Panc1 (cell line): ENCODE data around the gene CLEC4M. TPM values are rescaled to one million over a fixed set of nuclear protein-coding genes. Genes with fewer than 3 reads are reported as not detected.

Source experiments
- ATAC-seq: fragments of 200-7000 bp; cut with Tn5 transposase; 2 replicates; pipeline ENCODE4 v1.9.1; 2020; ENCODE audit warnings: mild to moderate bottlenecking, moderate library complexity
- BruUV-seq: library from RNA; stranded (reverse); fragments of 400-500 nt; replicated peaks from 2 replicates; lab custom pipeline; 2021; lab: Mats Ljungman, UMichigan
- CTCF ChIA-PET: fragments of 300-600 bp; sonication (Branson Sonifier 250); formaldehyde crosslinking; loops from one replicate; lab custom pipeline; 2022; ENCODE audit warnings: antibody characterized with exemption; lab: Charles Lee
- POLR2A ChIA-PET: fragments of 300-600 bp; sonication (Branson Sonifier 250); formaldehyde crosslinking; loops from one replicate; lab custom pipeline; 2022; ENCODE audit warnings: antibody characterized with exemption; lab: Charles Lee
- DNase-seq: peaks from one replicate; pipeline ENCODE4 v3.0.0-alpha.2; 2010; ENCODE audit warnings: low read depth, low spot score
- H3K27ac ChIP-seq: 2 replicates; pipeline ENCODE4 v1.5.1; 2011; ENCODE audit warnings: mild to moderate bottlenecking, low read length, inconsistent platforms
- H3K27me3 ChIP-seq: fragments of 200-500 bp; sonication (Bioruptor generic); 2 replicates; pipeline ENCODE4 v1.6.0; 2014; ENCODE audit warnings: low read length, inconsistent platforms; ENCODE audit not compliant: control insufficient read depth, insufficient read depth
- H3K36me3 ChIP-seq: fragments of 200-500 bp; sonication (Bioruptor generic); 2 replicates; pipeline ENCODE4 v1.5.1; 2014; ENCODE audit warnings: inconsistent platforms, mild to moderate bottlenecking, low read length, moderate library complexity; ENCODE audit not compliant: control insufficient read depth, insufficient read depth
- H3K4me1 ChIP-seq: 2 replicates; pipeline ENCODE4 v1.5.1; 2011; ENCODE audit warnings: inconsistent platforms, mild to moderate bottlenecking, low read length, moderate library complexity; ENCODE audit not compliant: control insufficient read depth, insufficient read depth
- H3K4me3 ChIP-seq, 2 experiments: 2 replicates each; pipeline ENCODE4 v1.5.1; 2011 to 2012; ENCODE audit warnings: low read depth in 2 of 2, low read length in 2 of 2, mild to moderate bottlenecking in 2 of 2, inconsistent platforms in 1 of 2, moderate library complexity in 1 of 2
- H3K9me3 ChIP-seq: fragments of 200-500 bp; sonication (Bioruptor generic); 2 replicates; pipeline ENCODE4 v1.5.1; 2014; ENCODE audit warnings: low read depth, mild to moderate bottlenecking, inconsistent platforms, low read length, moderate library complexity; ENCODE audit not compliant: control insufficient read depth, insufficient read depth
- POLR2AphosphoS5 ChIP-seq: IDR thresholded peaks from 2 replicates; pipeline ENCODE4 v1.6.1; 2012; ENCODE audit warnings: mild to moderate bottlenecking, low read depth, low read length, moderate library complexity
- SIN3A ChIP-seq: IDR thresholded peaks from 2 replicates; pipeline ENCODE4 v1.6.1; 2012; ENCODE audit warnings: low read depth, mild to moderate bottlenecking, low read length, moderate library complexity, borderline replicate concordance; ENCODE audit not compliant: insufficient read depth
- TCF7L2 ChIP-seq: IDR thresholded peaks from 2 replicates; pipeline ENCODE4 v1.6.1; 2011; ENCODE audit warnings: mild to moderate bottlenecking, low read depth, low read length, inconsistent platforms
- in situ Hi-C: cut with HindIII; loops from 2 replicates; pipeline ENCODE4 v1.10.0; 2016; ENCODE audit warnings: low sequenced_read_pairs, low pct_unique_long_range_greater_than_20kb
- intact Hi-C: fragments of 100-400 bp; cut with micrococcal nuclease; formaldehyde crosslinking; loops from one replicate; pipeline ENCODE4 v1.10.0; 2022; ENCODE audit not compliant: unreplicated experiment
- total RNA-seq: library from RNA; stranded (reverse); gene quantifications from one replicate; pipeline ENCODE4 v1.2.1, GENCODE V29; 2021; ENCODE audit not compliant: unreplicated experiment
- TF ChIP-seq, protein P1 (sequence below), 2 experiments: IDR thresholded peaks; 2 replicates each; pipeline ENCODE4 v1.6.1; 2011 to 2012; ENCODE audit warnings: low read depth in 2 of 2, control low read depth in 1 of 2, low read length in 1 of 2, mild to moderate bottlenecking in 1 of 2, moderate library complexity in 1 of 2; ENCODE audit not compliant: insufficient read depth in 1 of 2
- TF ChIP-seq, protein P2 (sequence below): fragments of 450-650 bp; IDR thresholded peaks from 2 replicates; pipeline ENCODE4 v1.5.1; 2017; ENCODE audit warnings: mild to moderate bottlenecking

CLEC4M gene
- total RNA-seq, 1 experiment from 2014 or later, result not detected

DNA sequence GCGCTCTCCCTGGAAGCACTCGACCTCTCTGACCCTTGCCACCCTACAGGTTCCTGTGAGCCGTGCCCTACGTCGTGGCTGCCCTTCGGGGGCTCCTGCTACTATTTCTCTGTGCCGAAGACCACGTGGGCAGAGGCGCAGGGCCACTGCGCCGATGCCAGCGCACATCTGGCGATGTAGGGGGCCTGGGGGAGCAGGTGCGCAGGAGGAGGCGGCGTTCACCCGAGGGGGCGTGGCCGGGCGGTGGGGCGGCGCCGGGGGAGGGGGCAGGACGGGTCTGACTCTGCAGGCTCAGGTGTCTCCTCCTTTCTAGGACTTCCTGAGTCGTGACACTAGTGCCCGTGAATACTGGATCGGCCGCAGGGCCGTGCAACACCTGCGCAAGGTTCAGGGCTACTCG is 26.4 kb downstream of the CLEC4M start:
- no TSS peak for BruUV-seq
- Histone ChIP-seq H3K4me1 (no peaks in the 10 kb centered on the region), H3K4me3 (no peak overlapping the region), H3K9me3 (no peaks in the 10 kb centered on the region), H3K27me3 (no peaks in the 10 kb centered on the region), H3K27ac (no peak overlapping the region), H3K36me3 (no peaks in the 10 kb centered on the region)
- CTCF ChIA-PET, result interaction anchor here (0.6 kb wide), 1 partner anchor 695 kb away, joined by 3 read pairs; no protein-coding TSS in a partner anchor
- TF ChIP-seq, protein P1, sequence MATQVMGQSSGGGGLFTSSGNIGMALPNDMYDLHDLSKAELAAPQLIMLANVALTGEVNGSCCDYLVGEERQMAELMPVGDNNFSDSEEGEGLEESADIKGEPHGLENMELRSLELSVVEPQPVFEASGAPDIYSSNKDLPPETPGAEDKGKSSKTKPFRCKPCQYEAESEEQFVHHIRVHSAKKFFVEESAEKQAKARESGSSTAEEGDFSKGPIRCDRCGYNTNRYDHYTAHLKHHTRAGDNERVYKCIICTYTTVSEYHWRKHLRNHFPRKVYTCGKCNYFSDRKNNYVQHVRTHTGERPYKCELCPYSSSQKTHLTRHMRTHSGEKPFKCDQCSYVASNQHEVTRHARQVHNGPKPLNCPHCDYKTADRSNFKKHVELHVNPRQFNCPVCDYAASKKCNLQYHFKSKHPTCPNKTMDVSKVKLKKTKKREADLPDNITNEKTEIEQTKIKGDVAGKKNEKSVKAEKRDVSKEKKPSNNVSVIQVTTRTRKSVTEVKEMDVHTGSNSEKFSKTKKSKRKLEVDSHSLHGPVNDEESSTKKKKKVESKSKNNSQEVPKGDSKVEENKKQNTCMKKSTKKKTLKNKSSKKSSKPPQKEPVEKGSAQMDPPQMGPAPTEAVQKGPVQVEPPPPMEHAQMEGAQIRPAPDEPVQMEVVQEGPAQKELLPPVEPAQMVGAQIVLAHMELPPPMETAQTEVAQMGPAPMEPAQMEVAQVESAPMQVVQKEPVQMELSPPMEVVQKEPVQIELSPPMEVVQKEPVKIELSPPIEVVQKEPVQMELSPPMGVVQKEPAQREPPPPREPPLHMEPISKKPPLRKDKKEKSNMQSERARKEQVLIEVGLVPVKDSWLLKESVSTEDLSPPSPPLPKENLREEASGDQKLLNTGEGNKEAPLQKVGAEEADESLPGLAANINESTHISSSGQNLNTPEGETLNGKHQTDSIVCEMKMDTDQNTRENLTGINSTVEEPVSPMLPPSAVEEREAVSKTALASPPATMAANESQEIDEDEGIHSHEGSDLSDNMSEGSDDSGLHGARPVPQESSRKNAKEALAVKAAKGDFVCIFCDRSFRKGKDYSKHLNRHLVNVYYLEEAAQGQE (IDR thresholded peaks at IDR 0.05; ENCODE audit: insufficient read depth in 1 of 2, low read depth in 2 of 2, low read length in 1 of 2), result no peak
- no peak for TF ChIP-seq SIN3A
- intact Hi-C loops (no loop called here), in situ Hi-C loops (no loop called here)
- POLR2A ChIA-PET, result no interaction called here
- DNase-seq (no peak), ATAC-seq (no peak)

DNA sequence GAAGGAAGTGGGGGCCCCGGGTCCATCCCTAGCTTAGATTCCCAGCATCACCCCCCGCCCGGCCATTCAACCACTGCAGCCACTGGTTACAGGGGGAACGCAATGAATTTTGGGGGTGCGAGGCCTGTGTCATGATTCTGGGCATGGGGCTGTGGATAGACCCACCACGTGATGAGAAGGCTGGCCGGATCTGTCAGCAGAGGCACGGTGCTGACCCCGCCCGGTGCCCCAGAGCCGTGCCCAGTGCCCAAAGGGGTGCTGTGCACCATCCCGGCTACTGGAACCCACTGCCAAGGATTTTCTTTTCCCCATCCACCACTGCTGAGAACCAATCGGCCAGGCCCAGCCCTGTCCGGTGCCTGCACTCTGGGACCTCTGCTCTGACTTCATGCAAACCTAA is 27.4 kb downstream of the CLEC4M start:
- no peaks in the 10 kb centered on the region for H3K4me1 ChIP-seq
- DNase-seq (no peak), ATAC-seq (no peak)
- no TSS peak for BruUV-seq
- no peaks in the 10 kb centered on the region for H3K27me3 ChIP-seq
- POLR2A ChIA-PET, result no interaction called here
- no peaks in the 10 kb centered on the region for H3K9me3 ChIP-seq
- CTCF ChIA-PET, result no interaction called here
- TF ChIP-seq, protein P1 (IDR thresholded peaks at IDR 0.05; ENCODE audit: insufficient read depth in 1 of 2, low read depth in 2 of 2, low read length in 1 of 2), result no peak
- TF ChIP-seq POLR2AphosphoS5 (no peak), SIN3A (no peak), TCF7L2 (no peak)
- TF ChIP-seq, protein P2, sequence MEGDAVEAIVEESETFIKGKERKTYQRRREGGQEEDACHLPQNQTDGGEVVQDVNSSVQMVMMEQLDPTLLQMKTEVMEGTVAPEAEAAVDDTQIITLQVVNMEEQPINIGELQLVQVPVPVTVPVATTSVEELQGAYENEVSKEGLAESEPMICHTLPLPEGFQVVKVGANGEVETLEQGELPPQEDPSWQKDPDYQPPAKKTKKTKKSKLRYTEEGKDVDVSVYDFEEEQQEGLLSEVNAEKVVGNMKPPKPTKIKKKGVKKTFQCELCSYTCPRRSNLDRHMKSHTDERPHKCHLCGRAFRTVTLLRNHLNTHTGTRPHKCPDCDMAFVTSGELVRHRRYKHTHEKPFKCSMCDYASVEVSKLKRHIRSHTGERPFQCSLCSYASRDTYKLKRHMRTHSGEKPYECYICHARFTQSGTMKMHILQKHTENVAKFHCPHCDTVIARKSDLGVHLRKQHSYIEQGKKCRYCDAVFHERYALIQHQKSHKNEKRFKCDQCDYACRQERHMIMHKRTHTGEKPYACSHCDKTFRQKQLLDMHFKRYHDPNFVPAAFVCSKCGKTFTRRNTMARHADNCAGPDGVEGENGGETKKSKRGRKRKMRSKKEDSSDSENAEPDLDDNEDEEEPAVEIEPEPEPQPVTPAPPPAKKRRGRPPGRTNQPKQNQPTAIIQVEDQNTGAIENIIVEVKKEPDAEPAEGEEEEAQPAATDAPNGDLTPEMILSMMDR, result no peak
- intact Hi-C loops (no loop called here), in situ Hi-C loops (no loop called here)
- no peak overlapping the region for H3K27ac ChIP-seq
- no peak overlapping the region for H3K4me3 ChIP-seq
- no peaks in the 10 kb centered on the region for H3K36me3 ChIP-seq
